Neural cell (in vitro differentiated cells): Measurements from ENCODE around the gene MS4A18. TPM values are rescaled to one million over a fixed set of nuclear protein-coding genes. Genes with fewer than 3 reads are reported as not detected.

Experiments used
- H2AFZ ChIP-seq: fragments of 200-600, 300-800 bp; sonication (generic), shearing (Covaris generic); 2 replicates; pipeline ENCODE4 v1.6.0; 2014; ENCODE audit warnings: low read depth, mild to moderate bottlenecking, antibody characterized with exemption, low read length, moderate library complexity
- H3F3A ChIP-seq: fragments of 200-600 bp; shearing (Covaris generic); 2 replicates; pipeline ENCODE4 v1.6.1; 2016; ENCODE audit warnings: mild to moderate bottlenecking, moderate library complexity, mixed read lengths, antibody characterized with exemption, low read length; ENCODE audit not compliant: insufficient read depth, poor library complexity, severe bottlenecking
- H3K27ac ChIP-seq: fragments of 200-600, 300-800 bp; sonication (generic), shearing (Covaris generic); 2 replicates; pipeline ENCODE4 v1.5.1; 2014; ENCODE audit warnings: mild to moderate bottlenecking, low read length, moderate library complexity
- H3K27me3 ChIP-seq: fragments of 300-800, 200-600 bp; sonication (generic), shearing (Covaris generic); 2 replicates; pipeline ENCODE4 v1.6.0; 2014; ENCODE audit warnings: mild to moderate bottlenecking, low read depth, low read length, moderate library complexity; ENCODE audit not compliant: insufficient read depth
- H3K36me3 ChIP-seq: fragments of 300-800, 200-600 bp; sonication (generic), shearing (Covaris generic); 2 replicates; pipeline ENCODE4 v1.5.1; 2014; ENCODE audit warnings: mild to moderate bottlenecking, antibody characterized with exemption, low read length, moderate library complexity; ENCODE audit not compliant: insufficient read depth
- H3K4me2 ChIP-seq: fragments of 300-800, 200-600 bp; sonication (generic), shearing (Covaris generic); 2 replicates; pipeline ENCODE4 v1.6.0; 2014; ENCODE audit warnings: mild to moderate bottlenecking, low read length
- H3K4me3 ChIP-seq: fragments of 300-800, 200-600 bp; sonication (generic), shearing (Covaris generic); 2 replicates; pipeline ENCODE4 v1.5.1; 2014; ENCODE audit warnings: mild to moderate bottlenecking, low read length, moderate library complexity
- H3K79me2 ChIP-seq: fragments of 200-600 bp; shearing (Covaris generic); replicated peaks from 2 replicates; pipeline ENCODE4 v1.6.0; 2014; ENCODE audit warnings: mild to moderate bottlenecking, low read length, moderate library complexity; ENCODE audit not compliant: insufficient read depth
- H3K9ac ChIP-seq: fragments of 300-800, 200-600 bp; sonication (generic), shearing (Covaris generic); 2 replicates; pipeline ENCODE4 v1.6.1; 2016; ENCODE audit warnings: mild to moderate bottlenecking, low read length, mixed read lengths
- H3K9me2 ChIP-seq: fragments of 200-600 bp; shearing (Covaris generic); 2 replicates; pipeline ENCODE4 v1.6.1; 2016; ENCODE audit warnings: mild to moderate bottlenecking, low read length, mixed read lengths; ENCODE audit not compliant: insufficient read depth
- H3K9me3 ChIP-seq: fragments of 200-600, 300-800 bp; sonication (generic), shearing (Covaris generic); 2 replicates; pipeline ENCODE4 v1.6.1; 2016; ENCODE audit warnings: mild to moderate bottlenecking, mixed run types, low read length, moderate library complexity, mixed read lengths
- H4K20me1 ChIP-seq: fragments of 200-600 bp; shearing (Covaris generic); 2 replicates; pipeline ENCODE4 v1.6.1; 2016; ENCODE audit warnings: mild to moderate bottlenecking, mixed run types; ENCODE audit not compliant: insufficient read depth
- CTCF ChIP-seq: fragments of 450-650 bp; IDR thresholded peaks from 2 replicates; pipeline ENCODE4 v1.5.1; 2014; ENCODE audit warnings: antibody characterized with exemption, mild to moderate bottlenecking, moderate library complexity; ENCODE audit not compliant: poor library complexity, severe bottlenecking
- EP300 ChIP-seq: fragments of 450-650 bp; conservative IDR thresholded peaks from 2 replicates; pipeline ENCODE4 v1.6.1; 2014; ENCODE audit warnings: antibody characterized with exemption, mild to moderate bottlenecking, moderate library complexity; ENCODE audit not compliant: poor library complexity, severe bottlenecking
- EZH2 ChIP-seq: fragments of 200-600, 300-800 bp; shearing (Covaris generic), sonication (generic); IDR thresholded peaks from 2 replicates; pipeline ENCODE4 v1.6.1; 2014; ENCODE audit warnings: antibody characterized with exemption, low read length, borderline replicate concordance, mild to moderate bottlenecking; ENCODE audit not compliant: insufficient read depth, poor library complexity, severe bottlenecking
- MXI1 ChIP-seq: fragments of 450-650 bp; conservative IDR thresholded peaks from 2 replicates; pipeline ENCODE4 v1.6.1; 2014; ENCODE audit warnings: antibody characterized with exemption, mild to moderate bottlenecking; ENCODE audit not compliant: poor library complexity, severe bottlenecking
- POLR2AphosphoS5 ChIP-seq: IDR thresholded peaks from 2 replicates; pipeline ENCODE4 v1.6.1; 2012
- RAD21 ChIP-seq: fragments of 450-650 bp; conservative IDR thresholded peaks from 2 replicates; pipeline ENCODE4 v1.6.1; 2014; ENCODE audit warnings: antibody characterized with exemption, mild to moderate bottlenecking, moderate library complexity
- SMC3 ChIP-seq: fragments of 450-650 bp; conservative IDR thresholded peaks from 2 replicates; pipeline ENCODE4 v1.6.1; 2014; ENCODE audit warnings: antibody characterized with exemption, mild to moderate bottlenecking, moderate library complexity; ENCODE audit not compliant: poor library complexity
- TAF1 ChIP-seq: IDR thresholded peaks from 2 replicates; pipeline ENCODE4 v1.6.1; 2012; ENCODE audit warnings: low read depth
- polyA plus RNA-seq: library from polyadenylated mRNA; depleted of rRNA; stranded (reverse); fragments of >200 nt; gene quantifications from 2 replicates; pipeline ENCODE4 v1.2.3, GENCODE V29; 2014
- TF ChIP-seq, protein P1 (sequence below): IDR thresholded peaks from 2 replicates; pipeline ENCODE4 v1.6.1; 2012; ENCODE audit warnings: borderline replicate concordance

MS4A18 gene
- polyA plus RNA-seq, 1 donor from 2014 or later = not detected

DNA sequence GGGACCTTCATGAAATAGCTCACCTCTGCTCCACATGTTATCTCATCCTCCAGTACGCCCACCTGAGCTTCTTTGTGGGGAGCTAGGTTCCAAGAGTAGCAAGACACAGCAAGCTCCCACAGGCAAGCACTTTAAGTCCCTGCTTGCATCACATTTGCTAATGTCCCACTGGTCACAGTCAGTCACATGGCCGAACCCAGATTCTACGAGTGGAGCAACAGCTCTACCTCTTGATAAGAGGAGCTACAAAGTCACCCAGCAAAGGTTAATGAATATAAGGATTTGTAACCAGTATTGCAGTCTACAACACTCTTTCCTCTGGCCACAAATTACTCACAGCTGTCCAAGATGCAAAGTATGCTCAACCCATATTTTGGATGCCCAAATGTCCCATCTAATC is 16.9 kb downstream of the MS4A18 start:
- TF ChIP-seq MXI1 (no peak), RAD21 (no peak), CTCF (no peak), TAF1 (no peak), POLR2AphosphoS5 (no peak), SMC3 (no peak), EP300 (no peak), EZH2 (no peak)
- TF ChIP-seq, protein P1, sequence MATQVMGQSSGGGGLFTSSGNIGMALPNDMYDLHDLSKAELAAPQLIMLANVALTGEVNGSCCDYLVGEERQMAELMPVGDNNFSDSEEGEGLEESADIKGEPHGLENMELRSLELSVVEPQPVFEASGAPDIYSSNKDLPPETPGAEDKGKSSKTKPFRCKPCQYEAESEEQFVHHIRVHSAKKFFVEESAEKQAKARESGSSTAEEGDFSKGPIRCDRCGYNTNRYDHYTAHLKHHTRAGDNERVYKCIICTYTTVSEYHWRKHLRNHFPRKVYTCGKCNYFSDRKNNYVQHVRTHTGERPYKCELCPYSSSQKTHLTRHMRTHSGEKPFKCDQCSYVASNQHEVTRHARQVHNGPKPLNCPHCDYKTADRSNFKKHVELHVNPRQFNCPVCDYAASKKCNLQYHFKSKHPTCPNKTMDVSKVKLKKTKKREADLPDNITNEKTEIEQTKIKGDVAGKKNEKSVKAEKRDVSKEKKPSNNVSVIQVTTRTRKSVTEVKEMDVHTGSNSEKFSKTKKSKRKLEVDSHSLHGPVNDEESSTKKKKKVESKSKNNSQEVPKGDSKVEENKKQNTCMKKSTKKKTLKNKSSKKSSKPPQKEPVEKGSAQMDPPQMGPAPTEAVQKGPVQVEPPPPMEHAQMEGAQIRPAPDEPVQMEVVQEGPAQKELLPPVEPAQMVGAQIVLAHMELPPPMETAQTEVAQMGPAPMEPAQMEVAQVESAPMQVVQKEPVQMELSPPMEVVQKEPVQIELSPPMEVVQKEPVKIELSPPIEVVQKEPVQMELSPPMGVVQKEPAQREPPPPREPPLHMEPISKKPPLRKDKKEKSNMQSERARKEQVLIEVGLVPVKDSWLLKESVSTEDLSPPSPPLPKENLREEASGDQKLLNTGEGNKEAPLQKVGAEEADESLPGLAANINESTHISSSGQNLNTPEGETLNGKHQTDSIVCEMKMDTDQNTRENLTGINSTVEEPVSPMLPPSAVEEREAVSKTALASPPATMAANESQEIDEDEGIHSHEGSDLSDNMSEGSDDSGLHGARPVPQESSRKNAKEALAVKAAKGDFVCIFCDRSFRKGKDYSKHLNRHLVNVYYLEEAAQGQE = no peak
- H3F3A ChIP-seq = no peaks in the 10 kb centered on the region
- H3K4me3 ChIP-seq = no peak overlapping the region
- no peaks in the 10 kb centered on the region for H3K9me2 ChIP-seq
- no peaks in the 10 kb centered on the region for H3K27me3 ChIP-seq
- no peak overlapping the region for H3K27ac ChIP-seq
- no peak overlapping the region for H3K9ac ChIP-seq
- H3K36me3 ChIP-seq = no peaks in the 10 kb centered on the region
- no peaks in the 10 kb centered on the region for H4K20me1 ChIP-seq
- H3K9me3 ChIP-seq = no peaks in the 10 kb centered on the region
- no peak overlapping the region for H2AFZ ChIP-seq
- no peak overlapping the region for H3K4me2 ChIP-seq
- H3K79me2 ChIP-seq = no peaks in the 10 kb centered on the region

GRCh38 chr11:60743058-60743457 is 18.5 kb downstream of the MS4A18 start:
- no peaks in the 10 kb centered on the region for H3K9me3 ChIP-seq
- H3K4me3 ChIP-seq = no peak overlapping the region
- TF ChIP-seq TAF1 (no peak), RAD21 (no peak), SMC3 (no peak), EP300 (no peak)
- H4K20me1 ChIP-seq = no peaks in the 10 kb centered on the region
- H3K36me3 ChIP-seq = no peaks in the 10 kb centered on the region
- H3F3A ChIP-seq = no peaks in the 10 kb centered on the region
- H3K79me2 ChIP-seq = no peaks in the 10 kb centered on the region
- no peaks in the 10 kb centered on the region for H3K27me3 ChIP-seq
- no peak overlapping the region for H3K27ac ChIP-seq
- no peak overlapping the region for H3K9ac ChIP-seq
- H3K4me2 ChIP-seq = no peak overlapping the region
- H3K9me2 ChIP-seq = no peaks in the 10 kb centered on the region
- no peak overlapping the region for H2AFZ ChIP-seq

DNA sequence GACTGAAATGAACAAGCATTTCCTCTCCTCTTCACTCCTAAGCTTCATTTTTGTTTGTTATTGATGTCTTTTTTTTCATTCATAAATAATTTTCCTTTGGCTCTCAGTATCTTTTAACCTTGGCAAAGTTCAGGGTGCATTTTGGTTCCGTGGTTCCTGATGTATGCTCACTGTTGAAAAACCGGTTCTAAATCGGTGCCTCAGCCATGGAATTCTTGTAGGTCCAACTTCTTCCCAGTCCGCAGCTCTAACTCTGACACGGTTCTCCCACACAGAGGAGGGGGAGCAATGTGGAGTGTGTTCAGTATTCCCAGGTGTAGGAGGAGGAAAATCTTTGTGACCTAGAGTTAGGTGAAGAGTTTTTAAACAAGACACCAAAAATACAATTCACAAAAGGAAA is 19.6 kb downstream of the MS4A18 start:
- no peaks in the 10 kb centered on the region for H3K9me2 ChIP-seq
- no peaks in the 10 kb centered on the region for H3K9me3 ChIP-seq
- H3K27me3 ChIP-seq = no peaks in the 10 kb centered on the region
- no peak overlapping the region for H3K9ac ChIP-seq
- no peak for TF ChIP-seq RAD21
- TF ChIP-seq, protein P1 = no peak
- TF ChIP-seq TAF1 = no peak
- no peak overlapping the region for H2AFZ ChIP-seq
- H3F3A ChIP-seq = no peaks in the 10 kb centered on the region
- no peaks in the 10 kb centered on the region for H3K79me2 ChIP-seq
- H3K4me3 ChIP-seq = no peak overlapping the region
- no peak overlapping the region for H3K27ac ChIP-seq
- H3K36me3 ChIP-seq = no peaks in the 10 kb centered on the region
- no peaks in the 10 kb centered on the region for H4K20me1 ChIP-seq
- no peak overlapping the region for H3K4me2 ChIP-seq
